Fibroblast of skin of left biceps (primary cell): Measurements from ENCODE around the gene MPHOSPH10.
"Not testable (repeated sequence)": the region's sequence is repeated elsewhere in the genome, so short reads cannot be mapped to it uniquely, and the experiment has no call there.

ENCODE experiments used
- DNase-seq, 2 experiments: peaks; one replicate each; pipeline ENCODE4 v3.0.0-alpha.2; 2013; ENCODE audit warnings: low read depth in 2 of 2

The MPHOSPH10 gene, protein sequence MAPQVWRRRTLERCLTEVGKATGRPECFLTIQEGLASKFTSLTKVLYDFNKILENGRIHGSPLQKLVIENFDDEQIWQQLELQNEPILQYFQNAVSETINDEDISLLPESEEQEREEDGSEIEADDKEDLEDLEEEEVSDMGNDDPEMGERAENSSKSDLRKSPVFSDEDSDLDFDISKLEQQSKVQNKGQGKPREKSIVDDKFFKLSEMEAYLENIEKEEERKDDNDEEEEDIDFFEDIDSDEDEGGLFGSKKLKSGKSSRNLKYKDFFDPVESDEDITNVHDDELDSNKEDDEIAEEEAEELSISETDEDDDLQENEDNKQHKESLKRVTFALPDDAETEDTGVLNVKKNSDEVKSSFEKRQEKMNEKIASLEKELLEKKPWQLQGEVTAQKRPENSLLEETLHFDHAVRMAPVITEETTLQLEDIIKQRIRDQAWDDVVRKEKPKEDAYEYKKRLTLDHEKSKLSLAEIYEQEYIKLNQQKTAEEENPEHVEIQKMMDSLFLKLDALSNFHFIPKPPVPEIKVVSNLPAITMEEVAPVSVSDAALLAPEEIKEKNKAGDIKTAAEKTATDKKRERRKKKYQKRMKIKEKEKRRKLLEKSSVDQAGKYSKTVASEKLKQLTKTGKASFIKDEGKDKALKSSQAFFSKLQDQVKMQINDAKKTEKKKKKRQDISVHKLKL

GRCh38 chr2:71130152-71130904, at the start of gene MPHOSPH10, which contains the start of gene MCEE:
TSS of gene MPHOSPH10 (plus strand) at chr2:71130634. CDS start at chr2:71130666, 32 bp downstream.
TSS of gene MCEE (minus strand) at chr2:71130229. CDS start at chr2:71130219, 10 bp downstream.
- DNase-seq: peak; percentile 69 to 77

GRCh38 chr2:71082402-71083252, 47.8 kb upstream of the MPHOSPH10 start:
- no peak for DNase-seq

GRCh38 chr2:71083297-71083696, 47.1 kb upstream of the MPHOSPH10 start:
- DNase-seq: not testable (repeated sequence)

DNA sequence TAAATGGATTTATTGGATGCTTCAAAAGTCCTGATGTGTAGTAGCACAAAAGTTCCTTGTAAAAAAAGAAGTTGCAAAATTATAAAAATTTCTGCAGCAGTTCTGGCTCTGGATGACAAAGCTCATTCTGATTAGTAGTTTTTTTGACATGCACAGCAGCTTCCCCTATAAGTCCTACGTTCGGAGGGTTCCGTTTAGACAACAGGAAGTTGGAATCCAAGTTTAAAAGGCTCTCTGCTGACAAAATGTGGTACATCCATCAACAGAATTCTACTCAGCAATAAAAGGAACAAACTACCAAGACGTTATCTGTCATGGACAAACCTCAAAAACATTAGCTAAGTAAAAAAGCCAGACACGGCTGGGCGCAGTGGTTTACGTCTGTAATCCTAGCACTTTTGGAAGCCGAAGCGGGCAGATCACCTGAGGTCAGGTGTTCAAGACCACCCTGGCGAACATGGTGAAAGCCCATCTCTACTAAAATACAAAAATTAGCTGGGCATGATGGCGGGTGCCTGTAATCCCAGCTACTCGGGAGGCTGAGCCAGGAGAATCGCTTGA, 46.6 kb upstream of the MPHOSPH10 start:
- not testable (repeated sequence) for DNase-seq

DNA sequence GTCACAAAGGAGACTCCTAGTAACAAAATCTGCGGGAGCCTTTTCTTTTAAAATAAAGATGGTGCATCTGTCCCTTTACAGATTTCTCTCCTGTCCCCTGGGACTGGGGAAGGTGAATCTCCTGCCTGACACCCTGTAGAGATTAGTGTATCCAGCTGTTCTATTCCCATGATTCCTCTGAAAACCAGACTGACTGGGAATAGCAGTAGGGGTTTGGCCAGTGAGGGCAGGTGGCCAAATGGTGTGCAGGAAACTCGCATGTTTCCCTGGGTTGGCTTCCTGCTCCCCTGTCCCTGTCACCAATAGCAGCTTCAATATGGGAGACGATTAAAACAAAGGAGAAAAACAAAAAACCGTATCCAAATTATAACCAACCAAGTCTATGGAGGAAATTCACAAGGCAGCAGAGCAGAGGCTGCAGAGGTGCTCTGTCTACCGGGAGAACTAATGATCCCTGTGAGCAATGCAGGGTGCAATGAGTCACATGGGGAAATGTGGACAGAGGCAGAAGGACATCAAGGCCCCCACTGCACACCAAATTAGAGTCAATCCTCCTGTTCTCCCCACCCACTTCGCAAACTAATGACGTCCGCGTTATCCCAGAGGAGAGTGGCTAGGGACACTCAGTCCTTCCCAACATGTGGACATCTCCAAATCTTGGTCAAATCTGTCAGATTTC, 45.0 kb upstream of the MPHOSPH10 start:
- not testable (repeated sequence) for DNase-seq

DNA sequence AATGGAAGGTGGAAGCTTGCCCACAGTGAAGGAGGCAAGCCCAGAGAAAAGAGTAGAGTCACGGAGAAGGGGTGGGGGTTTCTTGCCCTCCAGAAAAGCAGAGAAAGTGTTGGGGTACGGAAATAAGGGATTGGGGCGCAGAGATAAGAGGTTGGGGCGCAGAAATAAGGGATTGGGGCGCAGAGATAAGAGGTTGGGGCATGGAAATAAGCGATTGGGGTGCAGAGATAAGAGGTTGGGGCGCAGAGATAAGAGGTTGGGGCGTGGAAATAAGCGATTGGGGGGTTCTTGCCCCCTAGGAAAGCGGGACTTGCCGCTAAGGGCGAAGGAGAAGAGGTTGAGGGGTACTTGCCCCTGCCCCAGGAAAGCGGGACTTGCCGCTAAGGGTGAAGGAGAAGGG, 41.0 kb upstream of the MPHOSPH10 start:
- not testable (repeated sequence) for DNase-seq

GRCh38 chr2:71091808-71092207, 38.6 kb upstream of the MPHOSPH10 start:
- DNase-seq: not testable (repeated sequence)

GRCh38 chr2:71092491-71093260, 37.8 kb upstream of the MPHOSPH10 start:
- DNase-seq: not testable (repeated sequence)

GRCh38 chr2:71100195-71100964, 30.1 kb upstream of the MPHOSPH10 start:
- peak in 1 of 2 experiments; percentile 12 for DNase-seq

- peak; percentile 54 to 57 for DNase-seq
Observed at GRCh38 chr2:71101656-71102055, 28.8 kb upstream of the MPHOSPH10 start.

GRCh38 chr2:71102981-71103681, 27.3 kb upstream of the MPHOSPH10 start:
- no peak for DNase-seq

DNA sequence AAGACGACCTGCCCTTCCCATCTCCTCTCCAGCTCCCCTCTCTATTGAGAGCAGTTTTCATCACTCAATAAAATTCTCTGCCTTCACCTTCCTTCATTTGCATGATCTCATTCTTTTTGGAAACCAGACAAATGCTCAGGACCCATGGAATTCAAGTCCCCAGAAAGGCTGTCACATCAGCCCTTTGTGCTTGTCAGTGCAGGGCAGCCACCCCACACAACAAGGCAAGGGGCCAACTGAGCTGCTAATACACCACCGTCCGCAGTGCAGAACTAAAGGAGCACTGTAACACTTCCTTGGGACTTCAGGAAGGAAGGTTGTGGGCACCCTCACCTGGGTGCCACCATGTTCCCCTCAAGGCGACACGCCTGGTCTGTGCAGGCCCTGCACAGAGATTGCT, 26.6 kb upstream of the MPHOSPH10 start:
- DNase-seq: no peak

DNA sequence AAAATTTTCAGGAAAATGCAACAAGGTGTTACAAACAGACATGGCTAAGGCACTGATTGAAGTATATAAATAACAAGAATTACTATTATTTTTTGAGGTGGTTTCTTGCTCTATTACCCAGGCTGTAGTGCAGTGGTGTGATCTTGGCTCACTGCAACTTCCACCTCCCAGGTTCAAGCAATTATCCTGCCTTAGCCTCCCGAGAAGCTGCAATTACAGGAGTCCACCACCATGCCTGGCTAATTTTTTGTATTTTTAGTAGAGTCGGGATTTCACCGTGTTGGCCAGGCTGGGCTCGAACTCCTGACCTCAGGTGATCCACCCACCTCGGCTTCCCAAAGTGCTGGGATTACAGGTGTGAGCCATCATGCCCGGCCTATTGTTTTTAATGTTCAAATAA, 24.0 kb upstream of the MPHOSPH10 start:
- not testable (repeated sequence) for DNase-seq

DNA sequence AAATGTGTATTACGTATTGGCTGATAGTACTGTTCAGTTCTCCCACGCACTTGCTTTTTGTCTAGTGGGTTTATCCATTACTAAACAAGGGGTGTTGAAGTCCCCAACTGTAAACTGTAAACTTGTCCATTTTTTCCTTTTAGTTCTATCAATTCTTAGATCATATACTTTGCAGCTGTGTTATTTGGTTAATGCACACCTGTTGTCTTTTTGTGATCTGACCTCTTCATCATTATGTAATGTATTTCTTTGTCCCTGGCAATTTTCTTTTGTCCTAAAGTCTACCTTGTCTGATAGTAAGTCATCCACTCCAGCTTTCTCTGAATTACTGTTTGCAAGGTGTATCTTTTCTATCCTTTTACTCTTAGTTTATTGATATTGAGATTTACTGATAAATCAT, 22.3 kb upstream of the MPHOSPH10 start:
- DNase-seq: no peak

DNA sequence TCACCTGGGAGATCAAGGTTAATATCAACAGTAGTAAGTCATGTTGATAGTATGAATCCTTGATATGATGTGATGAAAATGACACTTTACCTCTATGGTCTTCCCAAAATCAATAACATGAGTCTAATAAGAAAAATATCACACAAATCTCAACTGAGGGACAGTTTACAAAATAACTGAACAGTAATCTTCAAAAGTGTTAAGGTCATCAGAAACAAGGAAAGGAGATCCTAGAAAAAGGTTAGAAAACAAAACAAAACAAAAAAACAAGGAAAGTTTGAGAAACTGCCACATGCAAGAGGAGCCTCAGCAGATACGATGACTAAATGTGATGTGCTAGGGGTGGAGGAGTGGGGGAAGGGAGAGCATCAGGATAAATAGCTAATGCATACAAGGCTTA, 16.6 kb upstream of the MPHOSPH10 start:
- DNase-seq: no peak

DNA sequence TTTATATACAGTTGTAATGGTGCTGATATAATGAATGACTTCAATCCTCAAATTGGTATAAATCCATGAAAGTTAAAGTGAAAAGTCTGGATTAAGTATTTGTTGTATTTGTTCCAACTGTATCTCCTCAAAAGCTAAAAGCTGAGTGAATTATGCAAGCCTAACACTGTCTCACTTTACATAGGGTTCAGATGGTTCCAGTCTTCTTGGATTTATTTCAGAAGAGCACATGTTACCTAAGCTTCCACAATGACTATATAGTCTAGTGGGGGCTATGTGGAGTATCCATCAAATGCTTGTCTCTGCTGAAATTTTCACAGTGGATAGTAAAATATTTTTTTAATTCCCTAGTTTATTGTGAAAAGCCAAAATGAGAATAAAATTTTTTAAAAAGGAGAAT, 13.4 kb upstream of the MPHOSPH10 start:
- DNase-seq: no peak

DNA sequence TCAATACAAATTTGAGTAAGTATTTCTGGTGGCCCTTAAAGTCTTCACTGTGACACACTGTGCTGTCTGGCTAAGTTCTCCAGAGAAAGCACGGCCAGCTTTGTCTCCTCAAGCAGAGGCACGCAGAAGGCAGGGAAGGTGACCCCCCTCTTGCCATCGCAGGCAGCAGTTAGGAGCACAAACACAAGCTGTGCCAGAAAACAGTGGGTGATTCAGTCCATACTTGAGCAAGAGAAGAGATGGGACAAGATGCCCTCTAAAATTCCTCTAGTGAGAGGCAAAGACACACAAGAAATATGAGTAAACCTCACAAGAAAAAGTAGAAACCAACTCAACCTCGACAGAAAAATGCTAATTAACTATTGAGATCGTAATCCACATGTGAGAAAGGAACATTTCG, 10.2 kb upstream of the MPHOSPH10 start:
- DNase-seq: no peak

GRCh38 chr2:71121479-71121878, 9.0 kb upstream of the MPHOSPH10 start:
- no peak for DNase-seq
